HepG2 (cell line): ENCODE results near the gene RPH3AL. TPM values are rescaled to one million over a fixed set of nuclear protein-coding genes. Genes with fewer than 3 reads are reported as not detected.

Experiments
- ATAC-seq: fragments of 200-7000 bp; cut with Tn5 transposase; 3 replicates; pipeline ENCODE4 v1.9.1; 2020; ENCODE audit warnings: mild to moderate bottlenecking, moderate library complexity
- BruUV-seq: library from RNA; stranded (reverse); fragments of 400-500 nt; replicated peaks from 2 replicates; lab custom pipeline; 2021; lab: Mats Ljungman, UMichigan
- CTCF ChIA-PET: fragments of 300-600 bp; formaldehyde crosslinking; extraction: SDS; loops from one replicate; lab custom pipeline; 2021; ENCODE audit warnings: low total read pairs, inconsistent platforms, low intra/inter-chr PET ratio; lab: Yijun Ruan, JAX
- POLR2A ChIA-PET: fragments of 350-600 bp; sonication (Branson Sonifier 250); formaldehyde crosslinking; loops from one replicate; lab custom pipeline; 2020; ENCODE audit warnings: antibody characterized with exemption, inconsistent platforms; lab: Yijun Ruan, JAX
- DNase-seq: peaks from one replicate; pipeline ENCODE4 v3.0.0-alpha.2; 2015; ENCODE audit warnings: low spot score
- FAIRE-seq: peaks from 3 replicates; lab custom pipeline; 2011; peaks lifted over from hg19 to GRCh38; lab: Jason Lieb, UNC
- H2AFZ ChIP-seq: one replicate; pipeline ENCODE4 v1.6.1; 2011; ENCODE audit warnings: low read length, inconsistent platforms
- H3K27ac ChIP-seq: fragments of 300-600 bp; 3 replicates; pipeline ENCODE4 v1.8.0; 2011; ENCODE audit warnings: mixed run types, mild to moderate bottlenecking, mixed read lengths, low read length, inconsistent platforms; ENCODE audit not compliant: insufficient read depth; ENCODE audit errors: extremely low read length
- H3K27me3 ChIP-seq, 2 experiments: fragments of 200-600 bp in 1 of 2; 2 replicates in 1 of 2; 3 replicates in 1 of 2; pipeline versions ENCODE4 v1.6.0 to v1.8.0; 2011; ENCODE audit warnings: low read length in 2 of 2, mild to moderate bottlenecking in 2 of 2, moderate library complexity in 2 of 2, inconsistent platforms in 1 of 2; ENCODE audit not compliant: insufficient read depth in 2 of 2, control insufficient read depth in 1 of 2
- H3K36me3 ChIP-seq, 2 experiments: fragments of 200-600 bp in 1 of 2; replicated peaks in 1 of 2; 2 replicates in 1 of 2; 3 replicates in 1 of 2; pipeline versions ENCODE4 v1.5.1 to v1.8.0; 2011; ENCODE audit warnings: low read length in 2 of 2, inconsistent platforms in 1 of 2; ENCODE audit not compliant: insufficient read depth in 2 of 2, control insufficient read depth in 1 of 2
- H3K4me1 ChIP-seq: 2 replicates; pipeline ENCODE4 v1.5.1; 2012; ENCODE audit warnings: low read length, inconsistent platforms; ENCODE audit not compliant: insufficient read depth
- H3K4me2 ChIP-seq: 2 replicates; pipeline ENCODE4 v1.6.0; 2011; ENCODE audit warnings: low read depth, low read length, inconsistent platforms
- H3K4me3 ChIP-seq, 3 experiments: fragments of 200-600 bp in 1 of 3; sonication (generic), shearing (Covaris generic) in 1 of 3; replicated peaks in 1 of 3; 2 replicates each; pipeline ENCODE4 v1.5.1; 2011 to 2016; ENCODE audit warnings: low read length in 3 of 3, inconsistent platforms in 2 of 3, low read depth in 2 of 3, mild to moderate bottlenecking in 2 of 3, control low read depth in 1 of 3, mixed read lengths in 1 of 3; ENCODE audit not compliant: insufficient read depth in 1 of 3
- H3K79me2 ChIP-seq: one replicate; pipeline ENCODE4 v1.6.1; 2011; ENCODE audit warnings: low read length, inconsistent platforms; ENCODE audit not compliant: insufficient read depth
- H3K9ac ChIP-seq: 2 replicates; pipeline ENCODE4 v1.6.0; 2011; ENCODE audit warnings: mild to moderate bottlenecking, low read depth, low read length, inconsistent platforms; ENCODE audit not compliant: insufficient read depth
- H3K9me3 ChIP-seq: 2 replicates; pipeline ENCODE4 v1.5.1; 2012; ENCODE audit warnings: mild to moderate bottlenecking, low read length
- H4K20me1 ChIP-seq: 2 replicates; pipeline ENCODE4 v1.6.0; 2011; ENCODE audit warnings: inconsistent platforms, mild to moderate bottlenecking, low read length, moderate library complexity; ENCODE audit not compliant: insufficient read depth
- CREB1 ChIP-seq, 2 experiments: fragments of 450-650 bp in 1 of 2; IDR thresholded peaks; 2 replicates each; pipeline ENCODE4 v1.6.1; 2016 to 2017; ENCODE audit warnings: control low read depth in 1 of 2, mild to moderate bottlenecking in 1 of 2, missing compliant biosample characterization in 1 of 2, missing genetic modification characterization in 1 of 2
- PLRG1 ChIP-seq: fragments of 450-650 bp; conservative IDR thresholded peaks from 2 replicates; pipeline ENCODE4 v1.6.1; 2016
- RAD21 ChIP-seq: fragments of 450-650 bp; formaldehyde crosslinking; IDR thresholded peaks from 2 replicates; pipeline ENCODE4 v1.5.0; 2020; ENCODE audit warnings: mild to moderate bottlenecking
- SRF ChIP-seq: IDR thresholded peaks from 2 replicates; pipeline ENCODE4 v1.6.1; 2011; ENCODE audit warnings: mild to moderate bottlenecking, low read depth, low read length, moderate library complexity
- THYN1 ChIP-seq: sonication (generic); formaldehyde crosslinking; IDR thresholded peaks from 2 replicates; pipeline ENCODE4 v1.8.1; 2023; ENCODE audit warnings: low read depth, mild to moderate bottlenecking, moderate library complexity, missing genetic modification reagents, borderline replicate concordance
- ZBTB38 ChIP-seq: sonication (generic); formaldehyde crosslinking; IDR thresholded peaks from 2 replicates; pipeline ENCODE4 v1.5.1; 2020; ENCODE audit warnings: mild to moderate bottlenecking, missing genetic modification reagents
- ZKSCAN1 ChIP-seq: fragments of 150-350 bp; IDR thresholded peaks from 2 replicates; pipeline ENCODE4 v1.6.1; 2014; ENCODE audit warnings: low read length
- ZNF263 ChIP-seq: sonication (generic); formaldehyde crosslinking; IDR thresholded peaks from 2 replicates; pipeline ENCODE4 v1.4.0; 2020; ENCODE audit warnings: missing genetic modification reagents
- ZNF292 ChIP-seq: sonication (generic); formaldehyde crosslinking; IDR thresholded peaks from 2 replicates; pipeline ENCODE4 v1.8.1; 2022; ENCODE audit warnings: mild to moderate bottlenecking, low read depth, missing genetic modification reagents, borderline replicate concordance
- ZZZ3 ChIP-seq: sonication (generic); formaldehyde crosslinking; IDR thresholded peaks from 2 replicates; pipeline ENCODE4 v1.4.0; 2020; ENCODE audit warnings: missing genetic modification reagents, mild to moderate bottlenecking, borderline replicate concordance
- WGBS: methylation state at CpG from one replicate; pipeline ENCODE4 v1.1.6; 2017; ENCODE audit warnings: low lambda C conversion rate; 5-methylcytosine and 5-hydroxymethylcytosine counted together
- in situ Hi-C: cut with HindIII; loops from 2 replicates; pipeline ENCODE4 v1.10.0; 2017; ENCODE audit warnings: low pct_unique_long_range_greater_than_20kb; ENCODE audit not compliant: extremely low pct_ligation_motif_present
- intact Hi-C: fragments of 100-400 bp; cut with micrococcal nuclease; formaldehyde crosslinking; loops from one replicate; pipeline ENCODE4 v1.10.0; 2022; ENCODE audit not compliant: unreplicated experiment
- polyA plus RNA-seq, 8 experiments: library from polyadenylated mRNA; depleted of rRNA in 3 of 8; stranded (reverse) in 7 of 8; unstranded in 1 of 8; fragments of >200 nt; fragmentation: Illumina TruSeq in 4 of 8; extraction: Trizol in 4 of 8; gene quantifications; 2 replicates each; pipeline versions ENCODE4 v1.2.1 to v1.2.3, GENCODE V29; 2011 to 2016; ENCODE audit warnings: low read depth in 4 of 8, missing spikeins in 1 of 8, mixed read lengths in 1 of 8; ENCODE audit not compliant: insufficient read depth in 1 of 8
- total RNA-seq, 5 experiments: library from RNA; depleted of rRNA; stranded (reverse); fragments of >200 nt; fragmentation: Illumina TruSeq; extraction: Trizol; gene quantifications; 2 replicates each; pipeline ENCODE4 v1.2.3, GENCODE V29; 2016; ENCODE audit warnings: low read depth in 1 of 5
- TF ChIP-seq, protein P1 (sequence below): sonication (generic); formaldehyde crosslinking; IDR thresholded peaks from 2 replicates; pipeline ENCODE4 v1.4.0; 2020; ENCODE audit warnings: missing genetic modification reagents
- TF ChIP-seq, protein P2 (sequence below): sonication (generic); formaldehyde crosslinking; IDR thresholded peaks from 2 replicates; pipeline ENCODE4 v1.4.0; 2020; ENCODE audit warnings: low read depth, missing genetic modification reagents

The RPH3AL gene
- total and polyA plus RNA-seq, 2 of the 13 experiments (the other 11 are each of a cell fraction or from before 2014, with no cell fraction given) = 7.8 to 16.4 TPM

DNA sequence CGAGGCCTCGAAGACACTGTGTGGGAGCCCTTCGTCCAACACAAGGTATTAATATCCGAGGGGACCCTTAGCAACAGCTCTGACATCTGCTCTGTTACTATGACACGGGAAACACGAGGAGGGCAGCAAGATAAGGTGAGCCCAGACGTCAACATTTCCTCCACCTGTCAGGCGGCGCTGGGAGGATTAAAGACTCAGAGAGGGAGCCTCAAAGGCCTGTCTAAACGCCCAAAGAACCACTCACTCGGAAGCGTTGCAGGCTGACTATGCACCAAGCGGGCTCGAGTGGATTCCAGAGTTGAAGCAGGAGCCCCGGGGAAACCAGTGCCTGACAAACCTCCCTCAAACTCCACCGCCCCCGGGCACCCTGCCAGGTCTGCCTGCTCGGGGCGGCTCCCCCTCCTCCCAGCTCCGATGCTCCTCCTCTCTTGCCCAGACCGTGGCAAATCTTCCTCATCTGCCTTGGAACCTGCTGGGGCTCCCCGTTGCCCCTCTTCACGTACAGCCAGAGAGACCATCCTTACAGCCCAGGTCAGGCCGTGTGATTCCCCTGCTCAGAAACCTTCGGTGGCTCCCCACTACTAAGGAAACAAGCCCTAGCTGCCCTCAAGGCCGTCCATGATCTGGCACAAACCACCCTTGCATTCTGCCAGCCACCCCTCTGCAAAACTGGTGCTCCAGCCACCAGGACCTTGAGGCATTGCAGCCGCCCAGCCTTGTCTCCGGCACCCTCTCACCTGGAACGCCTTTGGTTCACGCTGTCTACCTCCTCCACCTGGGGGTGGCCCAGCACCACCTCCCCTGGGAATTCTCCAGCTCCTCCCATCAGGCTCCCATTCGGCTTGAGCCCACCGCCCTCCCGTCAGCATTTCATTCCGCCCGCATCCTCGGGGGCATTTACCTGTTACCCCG, 16.2 kb downstream of the RPH3AL start:
- in situ Hi-C loops = no loop called here
- ChIA-PET CTCF (no interaction called here), POLR2A (no interaction called here)
- Histone ChIP-seq H3K4me2 (no peak overlapping the region), H3K4me1 (peaks cover 21% of the 10 kb centered on the region), H4K20me1 (peaks cover 10% of the 10 kb centered on the region), H2AFZ (no peak overlapping the region), H3K9ac (no peak overlapping the region), H3K9me3 (no peaks in the 10 kb centered on the region), H3K36me3 (peaks cover 2 to 6% of the 10 kb centered on the region in 2 experiments; a peak in 2 of 5 replicates), H3K27me3 (no peaks in the 10 kb centered on the region), H3K4me3 (no peak overlapping the region), H3K79me2 (peaks cover 22% of the 10 kb centered on the region), H3K27ac (no peak overlapping the region)
- FAIRE-seq (no peak), ATAC-seq (no peak), DNase-seq (no peak)
- no peak for TF ChIP-seq ZBTB38 (CRISPR knock-in tag)
- peak; percentile 64 for TF ChIP-seq ZNF263 (CRISPR knock-in tag)
- TF ChIP-seq PLRG1 = no peak
- intact Hi-C loops = no loop called here
- no TSS peak for BruUV-seq
- 92% methylated on average over 31 of the region's 37 CpGs for WGBS

DNA sequence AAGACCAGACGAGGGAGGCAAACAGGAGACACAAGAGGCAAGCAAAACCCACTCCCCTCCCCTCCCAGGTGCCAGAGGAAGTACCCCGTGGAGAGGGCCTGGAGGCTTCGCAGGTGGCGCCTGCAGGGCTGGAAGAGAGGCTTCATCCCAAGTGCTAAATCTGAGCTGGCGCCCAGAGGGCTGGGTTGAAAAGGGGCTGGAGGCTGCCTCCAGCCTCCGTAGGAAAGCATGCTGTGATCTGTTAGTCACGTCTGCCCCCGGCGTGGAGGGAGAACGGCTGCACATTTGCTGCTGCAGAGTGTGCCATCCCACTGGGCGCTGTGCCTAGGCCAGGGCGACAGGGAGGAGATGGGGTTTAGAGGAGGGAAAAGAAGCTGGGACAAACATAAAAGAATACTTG, 16.9 kb downstream of the RPH3AL start:
- no peaks in the 10 kb centered on the region for H3K9me3 ChIP-seq
- H4K20me1 ChIP-seq = peaks cover 10% of the 10 kb centered on the region
- in situ Hi-C loops = no loop called here
- DNase-seq (no peak), ATAC-seq (no peak), FAIRE-seq (no peak)
- no peak overlapping the region for H2AFZ ChIP-seq
- no peak overlapping the region for H3K4me3 ChIP-seq
- peaks cover 18% of the 10 kb centered on the region for H3K79me2 ChIP-seq
- H3K4me2 ChIP-seq = no peak overlapping the region
- ChIA-PET POLR2A (no interaction called here), CTCF (no interaction called here)
- no TSS peak for BruUV-seq
- no peak overlapping the region for H3K9ac ChIP-seq
- H3K4me1 ChIP-seq = peaks cover 21% of the 10 kb centered on the region
- intact Hi-C loops = no loop called here
- no peaks in the 10 kb centered on the region for H3K27me3 ChIP-seq
- WGBS = 95% methylated on average over 12 of the region's 12 CpGs
- no peak overlapping the region for H3K27ac ChIP-seq
- peaks cover 2 to 10% of the 10 kb centered on the region in 2 experiments; a peak in 3 of 5 replicates for H3K36me3 ChIP-seq
- TF ChIP-seq, protein P1, sequence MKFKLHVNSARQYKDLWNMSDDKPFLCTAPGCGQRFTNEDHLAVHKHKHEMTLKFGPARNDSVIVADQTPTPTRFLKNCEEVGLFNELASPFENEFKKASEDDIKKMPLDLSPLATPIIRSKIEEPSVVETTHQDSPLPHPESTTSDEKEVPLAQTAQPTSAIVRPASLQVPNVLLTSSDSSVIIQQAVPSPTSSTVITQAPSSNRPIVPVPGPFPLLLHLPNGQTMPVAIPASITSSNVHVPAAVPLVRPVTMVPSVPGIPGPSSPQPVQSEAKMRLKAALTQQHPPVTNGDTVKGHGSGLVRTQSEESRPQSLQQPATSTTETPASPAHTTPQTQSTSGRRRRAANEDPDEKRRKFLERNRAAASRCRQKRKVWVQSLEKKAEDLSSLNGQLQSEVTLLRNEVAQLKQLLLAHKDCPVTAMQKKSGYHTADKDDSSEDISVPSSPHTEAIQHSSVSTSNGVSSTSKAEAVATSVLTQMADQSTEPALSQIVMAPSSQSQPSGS (CRISPR knock-in tag) = no peak
- TF ChIP-seq SRF (no peak), CREB1 (IDR thresholded peaks at IDR 0.05) (no peak), CREB1 (CRISPR knock-in tag; IDR thresholded peaks at IDR 0.05) (no peak), ZNF292 (CRISPR knock-in tag) (no peak), THYN1 (CRISPR knock-in tag) (no peak), ZZZ3 (CRISPR knock-in tag) (no peak), RAD21 (CRISPR knock-in tag) (no peak), ZKSCAN1 (no peak)
- TF ChIP-seq, protein P2, sequence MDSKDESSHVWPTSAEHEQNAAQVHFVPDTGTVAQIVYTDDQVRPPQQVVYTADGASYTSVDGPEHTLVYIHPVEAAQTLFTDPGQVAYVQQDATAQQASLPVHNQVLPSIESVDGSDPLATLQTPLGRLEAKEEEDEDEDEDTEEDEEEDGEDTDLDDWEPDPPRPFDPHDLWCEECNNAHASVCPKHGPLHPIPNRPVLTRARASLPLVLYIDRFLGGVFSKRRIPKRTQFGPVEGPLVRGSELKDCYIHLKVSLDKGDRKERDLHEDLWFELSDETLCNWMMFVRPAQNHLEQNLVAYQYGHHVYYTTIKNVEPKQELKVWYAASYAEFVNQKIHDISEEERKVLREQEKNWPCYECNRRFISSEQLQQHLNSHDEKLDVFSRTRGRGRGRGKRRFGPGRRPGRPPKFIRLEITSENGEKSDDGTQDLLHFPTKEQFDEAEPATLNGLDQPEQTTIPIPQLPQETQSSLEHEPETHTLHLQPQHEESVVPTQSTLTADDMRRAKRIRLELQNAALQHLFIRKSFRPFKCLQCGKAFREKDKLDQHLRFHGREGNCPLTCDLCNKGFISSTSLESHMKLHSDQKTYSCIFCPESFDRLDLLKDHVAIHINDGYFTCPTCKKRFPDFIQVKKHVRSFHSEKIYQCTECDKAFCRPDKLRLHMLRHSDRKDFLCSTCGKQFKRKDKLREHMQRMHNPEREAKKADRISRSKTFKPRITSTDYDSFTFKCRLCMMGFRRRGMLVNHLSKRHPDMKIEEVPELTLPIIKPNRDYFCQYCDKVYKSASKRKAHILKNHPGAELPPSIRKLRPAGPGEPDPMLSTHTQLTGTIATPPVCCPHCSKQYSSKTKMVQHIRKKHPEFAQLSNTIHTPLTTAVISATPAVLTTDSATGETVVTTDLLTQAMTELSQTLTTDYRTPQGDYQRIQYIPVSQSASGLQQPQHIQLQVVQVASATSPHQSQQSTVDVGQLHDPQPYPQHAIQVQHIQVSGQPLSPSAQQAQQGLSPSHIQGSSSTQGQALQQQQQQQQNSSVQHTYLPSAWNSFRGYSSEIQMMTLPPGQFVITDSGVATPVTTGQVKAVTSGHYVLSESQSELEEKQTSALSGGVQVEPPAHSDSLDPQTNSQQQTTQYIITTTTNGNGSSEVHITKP = no peak
